Osteocyte (in vitro differentiated cells): Measurements from ENCODE around the gene NRAS. TPM values are rescaled to one million over a fixed set of nuclear protein-coding genes. Genes with fewer than 3 reads are reported as not detected.

ENCODE experiments used
- DNase-seq: peaks from one replicate; pipeline ENCODE4 v3.0.0; 2021; ENCODE audit warnings: mixed read lengths; ENCODE audit not compliant: unreplicated experiment; ENCODE audit errors: extremely low spot score
- H3K27ac Mint-ChIP-seq: one replicate; pipeline ENCODE4 v1.8.0; 2021; ENCODE audit warnings: mild to moderate bottlenecking, mixed read lengths; ENCODE audit not compliant: unreplicated experiment
- H3K27me3 Mint-ChIP-seq: one replicate; pipeline ENCODE4 v1.8.0; 2021; ENCODE audit warnings: mixed read lengths; ENCODE audit not compliant: unreplicated experiment
- H3K36me3 Mint-ChIP-seq: one replicate; pipeline ENCODE4 v1.8.0; 2021; ENCODE audit warnings: mixed read lengths; ENCODE audit not compliant: unreplicated experiment
- H3K4me1 Mint-ChIP-seq: one replicate; pipeline ENCODE4 v1.8.0; 2021; ENCODE audit warnings: mixed read lengths; ENCODE audit not compliant: unreplicated experiment
- H3K4me3 Mint-ChIP-seq: one replicate; pipeline ENCODE4 v1.8.0; 2021; ENCODE audit warnings: mild to moderate bottlenecking, moderate library complexity, mixed read lengths; ENCODE audit not compliant: unreplicated experiment
- H3K9me3 Mint-ChIP-seq: one replicate; pipeline ENCODE4 v1.8.0; 2021; ENCODE audit warnings: mixed read lengths; ENCODE audit not compliant: unreplicated experiment
- CTCF ChIP-seq: fragments of 200-600 bp; sonication (generic); IDR thresholded peaks from 2 replicates; pipeline ENCODE4 v1.5.0; 2021; ENCODE audit warnings: antibody characterized with exemption, mild to moderate bottlenecking, moderate library complexity
- total RNA-seq: library from RNA; stranded (reverse); gene quantifications from 2 replicates; pipeline ENCODE4 v1.2.1, GENCODE V29; 2021

The NRAS gene
- total RNA-seq, 1 donor from 2014 or later: 35.9 TPM

- no peaks in the 10 kb centered on the region for H3K9me3 Mint-ChIP-seq
- no peak for DNase-seq
- H3K4me1 Mint-ChIP-seq: no peaks in the 10 kb centered on the region
- H3K36me3 Mint-ChIP-seq: peaks cover 74% of the 10 kb centered on the region
- no peaks in the 10 kb centered on the region for H3K27me3 Mint-ChIP-seq
- no peak overlapping the region for H3K27ac Mint-ChIP-seq
- TF ChIP-seq CTCF: no peak
- H3K4me3 Mint-ChIP-seq: no peak overlapping the region
Observed at GRCh38 chr1:114725230-114725629, 8.7 kb upstream of the NRAS start.

DNA sequence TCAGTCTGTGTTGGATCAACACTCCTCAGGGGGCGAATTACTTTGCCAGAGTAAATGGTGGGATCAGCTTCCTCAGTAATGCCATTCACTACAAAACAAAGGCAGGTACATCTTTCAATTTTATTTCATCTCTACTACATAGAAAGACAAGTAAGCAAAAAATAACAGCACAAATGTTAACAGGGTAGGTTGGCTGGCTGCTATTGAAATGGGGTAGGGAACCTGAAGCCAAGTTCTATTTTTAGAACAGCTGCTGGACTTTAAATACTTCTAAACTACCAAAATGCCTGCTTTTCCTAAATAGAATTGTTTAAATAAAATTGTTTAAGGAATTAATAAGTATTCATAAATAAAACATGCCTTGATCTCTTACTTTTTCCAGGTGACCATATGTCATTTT, 7.3 kb upstream of the NRAS start:
- no peak for TF ChIP-seq CTCF
- no peak overlapping the region for H3K27ac Mint-ChIP-seq

DNA sequence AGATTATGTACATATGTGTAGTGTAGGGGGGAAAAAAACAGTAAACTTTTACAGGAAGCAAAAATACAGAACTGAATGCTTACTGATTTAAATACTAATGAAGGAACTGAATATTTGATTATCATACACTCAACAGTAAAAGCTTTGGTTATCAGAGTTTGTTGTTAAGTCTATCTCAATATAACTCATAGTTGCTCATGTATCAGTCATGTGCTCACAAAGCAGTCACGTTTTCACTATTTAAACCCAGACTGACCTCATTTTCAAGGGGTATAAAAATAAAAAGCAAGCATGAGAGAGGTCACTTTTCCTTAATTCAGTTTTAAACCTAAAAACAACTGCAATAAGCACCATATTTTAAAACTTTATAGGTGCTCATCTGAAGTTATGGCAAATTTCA, 6.9 kb upstream of the NRAS start:
- TF ChIP-seq CTCF: no peak
- no peaks in the 10 kb centered on the region for H3K4me1 Mint-ChIP-seq
- no peaks in the 10 kb centered on the region for H3K9me3 Mint-ChIP-seq
- no peaks in the 10 kb centered on the region for H3K27me3 Mint-ChIP-seq
- H3K4me3 Mint-ChIP-seq: no peak overlapping the region
- H3K27ac Mint-ChIP-seq: no peak overlapping the region
- H3K36me3 Mint-ChIP-seq: peaks cover 75% of the 10 kb centered on the region
- no peak for DNase-seq

More for the DNA sequence above, 7.3 kb upstream of the NRAS start:
- no peak overlapping the region for H3K4me3 Mint-ChIP-seq
- DNase-seq: no peak
- peaks cover 74% of the 10 kb centered on the region for H3K36me3 Mint-ChIP-seq
- H3K4me1 Mint-ChIP-seq: no peaks in the 10 kb centered on the region
- no peaks in the 10 kb centered on the region for H3K27me3 Mint-ChIP-seq
- no peaks in the 10 kb centered on the region for H3K9me3 Mint-ChIP-seq

GRCh38 chr1:114720492-114720891, 3.9 kb upstream of the NRAS start:
- peaks cover 52% of the 10 kb centered on the region for H3K36me3 Mint-ChIP-seq
- H3K9me3 Mint-ChIP-seq: no peaks in the 10 kb centered on the region
- H3K27me3 Mint-ChIP-seq: no peaks in the 10 kb centered on the region
- H3K4me1 Mint-ChIP-seq: peaks cover 13% of the 10 kb centered on the region
- H3K27ac Mint-ChIP-seq: no peak overlapping the region
- no peak for TF ChIP-seq CTCF
- H3K4me3 Mint-ChIP-seq: no peak overlapping the region
- no peak for DNase-seq

- Mint-ChIP-seq H3K36me3 (peaks cover 43% of the 10 kb centered on the region), H3K4me3 (no peak overlapping the region), H3K27ac (no peak overlapping the region), H3K27me3 (no peaks in the 10 kb centered on the region), H3K9me3 (no peaks in the 10 kb centered on the region), H3K4me1 (peaks cover 19% of the 10 kb centered on the region)
- DNase-seq: no peak
- TF ChIP-seq CTCF: no peak
Observed at GRCh38 chr1:114719424-114719787, 2.8 kb upstream of the NRAS start.
